Activated naive CD8-positive, alpha-beta T cell treated with anti-CD3 and anti-CD28 coated beads, Interleukin-2, amount 10 ng/mL, durations not matched to agents 7 days and 5 days (primary cell): Measurements from ENCODE around the gene ARHGEF28. TPM values are rescaled to one million over a fixed set of nuclear protein-coding genes. Genes with fewer than 3 reads are reported as not detected.

Source experiments
- ATAC-seq: fragments of 150-1000 bp; cut with Tn5 transposase; one replicate; pipeline ENCODE4 v1.10.0; 2021; ENCODE audit warnings: low read depth, moderate library complexity
- POLR2A ChIA-PET: fragments of 350-600 bp; sonication (Branson Sonifier 250); formaldehyde crosslinking; loops from one replicate; lab custom pipeline; 2021; ENCODE audit warnings: antibody characterized with exemption; lab: Charles Lee
- DNase-seq: peaks from one replicate; pipeline ENCODE4 v3.0.0; 2021
- H3K27ac Mint-ChIP-seq: one replicate; pipeline ENCODE4 v1.8.0; 2022; ENCODE audit warnings: mild to moderate bottlenecking, mixed read lengths
- H3K27me3 Mint-ChIP-seq: one replicate; pipeline ENCODE4 v1.8.0; 2022; ENCODE audit warnings: mild to moderate bottlenecking, moderate library complexity, mixed read lengths
- H3K36me3 Mint-ChIP-seq: one replicate; pipeline ENCODE4 v1.8.0; 2021; ENCODE audit warnings: mild to moderate bottlenecking, mixed read lengths
- H3K4me1 Mint-ChIP-seq: one replicate; pipeline ENCODE4 v1.8.0; 2021; ENCODE audit warnings: mixed read lengths
- H3K4me3 Mint-ChIP-seq: one replicate; pipeline ENCODE4 v1.8.0; 2022; ENCODE audit warnings: mild to moderate bottlenecking, moderate library complexity, mixed read lengths
- H3K9me3 Mint-ChIP-seq: one replicate; pipeline ENCODE4 v1.8.0; 2021; ENCODE audit warnings: mixed read lengths
- total RNA-seq, 2 experiments: library from RNA; stranded (reverse); gene quantifications; one replicate each; pipeline ENCODE4 v1.2.3, GENCODE V29; 2021

ARHGEF28 gene
- total RNA-seq, 2 experiments from 2014 or later, result 0.14 TPM; not detected in 1

GRCh38 chr5:73946919-73947602 lies 321.1 kb downstream of the ARHGEF28 start:
- POLR2A ChIA-PET, result interaction anchor here (0.7 kb wide), 1 partner anchor 808 kb away, joined by 3 read pairs; no protein-coding TSS in a partner anchor
- H3K27ac Mint-ChIP-seq, result no peak overlapping the region
- H3K36me3 Mint-ChIP-seq, result no peaks in the 10 kb centered on the region
- no peaks in the 10 kb centered on the region for H3K9me3 Mint-ChIP-seq
- peaks cover 2% of the 10 kb centered on the region for H3K27me3 Mint-ChIP-seq
- DNase-seq (no peak), ATAC-seq (no peak)
- H3K4me1 Mint-ChIP-seq, result no peaks in the 10 kb centered on the region
- H3K4me3 Mint-ChIP-seq, result no peak overlapping the region

- H3K4me3 Mint-ChIP-seq, result no peak overlapping the region
- no peak for DNase-seq
- POLR2A ChIA-PET, result no interaction called here
Observed at GRCh38 chr5:73947906-73948640, 322.1 kb downstream of the ARHGEF28 start.

GRCh38 chr5:73948720-73949119 lies 322.7 kb downstream of the ARHGEF28 start:
- peaks cover 2% of the 10 kb centered on the region for H3K27me3 Mint-ChIP-seq
- H3K4me3 Mint-ChIP-seq, result no peak overlapping the region
- H3K27ac Mint-ChIP-seq, result no peak overlapping the region
- ATAC-seq, result no peak
- H3K36me3 Mint-ChIP-seq, result no peaks in the 10 kb centered on the region
- H3K9me3 Mint-ChIP-seq, result no peaks in the 10 kb centered on the region
- POLR2A ChIA-PET, result no interaction called here
- DNase-seq, result no peak
- H3K4me1 Mint-ChIP-seq, result no peaks in the 10 kb centered on the region

More at GRCh38 chr5:73947906-73948640, 322.1 kb downstream of the ARHGEF28 start:
- Mint-ChIP-seq H3K36me3 (no peaks in the 10 kb centered on the region), H3K9me3 (no peaks in the 10 kb centered on the region), H3K4me1 (no peaks in the 10 kb centered on the region), H3K27me3 (peaks cover 2% of the 10 kb centered on the region), H3K27ac (no peak overlapping the region)
- ATAC-seq, result no peak

- no peak overlapping the region for H3K4me3 Mint-ChIP-seq
- no peaks in the 10 kb centered on the region for H3K9me3 Mint-ChIP-seq
- ATAC-seq (no peak), DNase-seq (no peak)
- H3K36me3 Mint-ChIP-seq, result no peaks in the 10 kb centered on the region
- H3K27me3 Mint-ChIP-seq, result peaks cover 2% of the 10 kb centered on the region
- POLR2A ChIA-PET, result no interaction called here
- no peak overlapping the region for H3K27ac Mint-ChIP-seq
- H3K4me1 Mint-ChIP-seq, result no peaks in the 10 kb centered on the region
Observed at GRCh38 chr5:73950441-73950873, 324.5 kb downstream of the ARHGEF28 start.

- Mint-ChIP-seq H3K4me1 (no peaks in the 10 kb centered on the region), H3K4me3 (no peak overlapping the region), H3K27me3 (peaks cover 2% of the 10 kb centered on the region), H3K36me3 (no peaks in the 10 kb centered on the region), H3K27ac (no peak overlapping the region), H3K9me3 (no peaks in the 10 kb centered on the region)
- ATAC-seq (no peak), DNase-seq (no peak)
- POLR2A ChIA-PET, result no interaction called here
Observed at GRCh38 chr5:73950912-73951430, 325.0 kb downstream of the ARHGEF28 start.

- DNase-seq, result no peak
- POLR2A ChIA-PET, result no interaction called here
- Mint-ChIP-seq H3K4me1 (no peaks in the 10 kb centered on the region), H3K4me3 (no peak overlapping the region), H3K27me3 (peaks cover 3% of the 10 kb centered on the region), H3K27ac (no peak overlapping the region), H3K9me3 (no peaks in the 10 kb centered on the region), H3K36me3 (no peaks in the 10 kb centered on the region)
- ATAC-seq, result no peak
Observed at GRCh38 chr5:73952872-73953271, 326.9 kb downstream of the ARHGEF28 start.

GRCh38 chr5:73954381-73954780 lies 328.4 kb downstream of the ARHGEF28 start:
- Mint-ChIP-seq H3K36me3 (no peaks in the 10 kb centered on the region), H3K4me3 (no peak overlapping the region), H3K9me3 (no peaks in the 10 kb centered on the region), H3K4me1 (no peaks in the 10 kb centered on the region), H3K27ac (no peak overlapping the region), H3K27me3 (peaks cover 7% of the 10 kb centered on the region)
- POLR2A ChIA-PET, result no interaction called here
- ATAC-seq (no peak), DNase-seq (no peak)

GRCh38 chr5:73955271-73955846 lies 329.4 kb downstream of the ARHGEF28 start:
- peaks cover 9% of the 10 kb centered on the region for H3K27me3 Mint-ChIP-seq
- H3K4me1 Mint-ChIP-seq, result peaks cover 3% of the 10 kb centered on the region
- H3K9me3 Mint-ChIP-seq, result no peaks in the 10 kb centered on the region
- H3K27ac Mint-ChIP-seq, result no peak overlapping the region
- H3K4me3 Mint-ChIP-seq, result no peak overlapping the region
- DNase-seq (no peak), ATAC-seq (no peak)
- POLR2A ChIA-PET, result no interaction called here
- H3K36me3 Mint-ChIP-seq, result no peaks in the 10 kb centered on the region

GRCh38 chr5:73957397-73958001 lies 331.5 kb downstream of the ARHGEF28 start:
- ATAC-seq (no peak), DNase-seq (no peak)
- Mint-ChIP-seq H3K27me3 (peaks cover 9% of the 10 kb centered on the region), H3K36me3 (no peaks in the 10 kb centered on the region), H3K4me3 (no peak overlapping the region), H3K9me3 (no peaks in the 10 kb centered on the region), H3K27ac (no peak overlapping the region), H3K4me1 (peaks cover 3% of the 10 kb centered on the region)
- POLR2A ChIA-PET, result no interaction called here

- peaks cover 3% of the 10 kb centered on the region for H3K4me1 Mint-ChIP-seq
- no peaks in the 10 kb centered on the region for H3K9me3 Mint-ChIP-seq
- H3K27me3 Mint-ChIP-seq, result peaks cover 9% of the 10 kb centered on the region
- no peak overlapping the region for H3K4me3 Mint-ChIP-seq
- DNase-seq (no peak), ATAC-seq (no peak)
- H3K36me3 Mint-ChIP-seq, result no peaks in the 10 kb centered on the region
- POLR2A ChIA-PET, result no interaction called here
- H3K27ac Mint-ChIP-seq, result no peak overlapping the region
Observed at GRCh38 chr5:73958037-73958436, 332.0 kb downstream of the ARHGEF28 start.

- Mint-ChIP-seq H3K4me3 (no peak overlapping the region), H3K36me3 (no peaks in the 10 kb centered on the region), H3K27ac (no peak overlapping the region), H3K27me3 (peaks cover 9% of the 10 kb centered on the region), H3K9me3 (no peaks in the 10 kb centered on the region), H3K4me1 (peaks cover 3% of the 10 kb centered on the region)
- POLR2A ChIA-PET, result no interaction called here
- no peak for ATAC-seq
- no peak for DNase-seq
Observed at GRCh38 chr5:73960023-73960422, 334.0 kb downstream of the ARHGEF28 start.

GRCh38 chr5:73960426-73960825 lies 334.4 kb downstream of the ARHGEF28 start:
- H3K4me1 Mint-ChIP-seq, result peaks cover 3% of the 10 kb centered on the region
- DNase-seq (no peak), ATAC-seq (no peak)
- no peaks in the 10 kb centered on the region for H3K36me3 Mint-ChIP-seq
- no peak overlapping the region for H3K4me3 Mint-ChIP-seq
- H3K27me3 Mint-ChIP-seq, result peaks cover 9% of the 10 kb centered on the region
- H3K9me3 Mint-ChIP-seq, result no peaks in the 10 kb centered on the region
- H3K27ac Mint-ChIP-seq, result no peak overlapping the region
- POLR2A ChIA-PET, result no interaction called here

GRCh38 chr5:73962801-73963425 lies 336.9 kb downstream of the ARHGEF28 start:
- DNase-seq, result no peak
- no peaks in the 10 kb centered on the region for H3K9me3 Mint-ChIP-seq
- peaks cover 3% of the 10 kb centered on the region for H3K4me1 Mint-ChIP-seq
- no peak overlapping the region for H3K4me3 Mint-ChIP-seq
- no peak for ATAC-seq
- H3K36me3 Mint-ChIP-seq, result no peaks in the 10 kb centered on the region
- POLR2A ChIA-PET, result no interaction called here
- H3K27ac Mint-ChIP-seq, result no peak overlapping the region
- H3K27me3 Mint-ChIP-seq, result peaks cover 6% of the 10 kb centered on the region
